ENCODE measurements around the gene MRS2.

Gene MRS2

GRCh38 chr6:24432611-24433010 is 29.9 kb downstream of the MRS2 start:
- no peak for DNase-seq

GRCh38 chr6:24436979-24437378 is 34.2 kb downstream of the MRS2 start:
- no peak for DNase-seq

GRCh38 chr6:24439858-24440539 is 37.3 kb downstream of the MRS2 start:
- no peak for DNase-seq

- no peak for DNase-seq
These were observed 38.3 kb downstream of the MRS2 start for GRCh38 chr6:24440897-24441598.

- no peak for DNase-seq
These were observed 38.8 kb downstream of the MRS2 start for GRCh38 chr6:24441599-24441904.

GRCh38 chr6:24444588-24444987 is 41.9 kb downstream of the MRS2 start:
- DNase-seq = no peak

GRCh38 chr6:24445704-24446103 is 43.0 kb downstream of the MRS2 start:
- no peak for DNase-seq

GRCh38 chr6:24446670-24447069 is 43.9 kb downstream of the MRS2 start:
- DNase-seq = no peak

- DNase-seq = no peak
These were observed 45.7 kb downstream of the MRS2 start for GRCh38 chr6:24448396-24448795.

GRCh38 chr6:24448828-24449525 is 46.2 kb downstream of the MRS2 start:
- DNase-seq = no peak

- DNase-seq = no peak
These were observed 49.0 kb downstream of the MRS2 start for GRCh38 chr6:24451581-24452388.

- no peak for DNase-seq
These were observed 51.2 kb downstream of the MRS2 start for GRCh38 chr6:24453921-24454320.

GRCh38 chr6:24454452-24454851 is 51.7 kb downstream of the MRS2 start:
- no peak for DNase-seq

- DNase-seq = no peak
These were observed 52.3 kb downstream of the MRS2 start for GRCh38 chr6:24455061-24455460.

GRCh38 chr6:24458134-24458533 is 55.4 kb downstream of the MRS2 start:
- DNase-seq = no peak

- no peak for DNase-seq
These were observed 56.2 kb downstream of the MRS2 start for GRCh38 chr6:24458941-24459340.

- no peak for DNase-seq
These were observed 58.2 kb downstream of the MRS2 start for GRCh38 chr6:24460966-24461365.

- no peak for DNase-seq
These were observed 61.7 kb downstream of the MRS2 start for GRCh38 chr6:24464253-24465038.

GRCh38 chr6:24469811-24470210 is 67.1 kb downstream of the MRS2 start:
- DNase-seq = no peak

GRCh38 chr6:24472181-24472580 is 69.4 kb downstream of the MRS2 start:
- DNase-seq = no peak
